ENCODE data around the gene DNAH3.
"Not testable (repeated sequence)": the region's sequence is repeated elsewhere in the genome, so short reads cannot be mapped to it uniquely, and the experiment has no call there.

The DNAH3 gene

DNA sequence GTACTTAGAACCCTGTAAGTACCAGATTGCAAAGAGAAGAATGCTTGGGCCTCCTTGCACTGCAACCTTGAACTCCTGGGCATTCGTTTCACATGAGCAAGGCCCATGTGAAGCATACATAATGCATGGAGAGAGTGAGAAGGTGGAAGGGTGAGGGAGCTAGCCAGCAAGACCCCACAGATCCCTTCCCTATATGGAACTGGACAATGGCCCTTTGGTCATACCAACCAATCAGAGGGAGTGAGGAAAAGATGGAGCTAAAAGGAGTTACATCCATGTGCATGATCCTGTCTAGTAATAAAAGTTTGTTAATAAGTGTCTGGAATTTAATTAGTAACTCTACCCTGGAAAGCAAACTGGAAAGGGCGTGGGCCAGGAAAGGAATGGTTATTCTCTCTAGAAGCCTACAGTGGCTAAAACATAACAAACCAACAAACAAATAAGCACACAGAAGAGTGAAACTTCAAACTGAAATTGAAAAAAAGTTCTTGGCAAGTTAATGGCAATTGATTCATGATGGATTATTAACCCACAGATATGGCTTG is 29.6 kb downstream of the DNAH3 start:
- DNase-seq (ENCODE audit: low spot score) = no peak

DNA sequence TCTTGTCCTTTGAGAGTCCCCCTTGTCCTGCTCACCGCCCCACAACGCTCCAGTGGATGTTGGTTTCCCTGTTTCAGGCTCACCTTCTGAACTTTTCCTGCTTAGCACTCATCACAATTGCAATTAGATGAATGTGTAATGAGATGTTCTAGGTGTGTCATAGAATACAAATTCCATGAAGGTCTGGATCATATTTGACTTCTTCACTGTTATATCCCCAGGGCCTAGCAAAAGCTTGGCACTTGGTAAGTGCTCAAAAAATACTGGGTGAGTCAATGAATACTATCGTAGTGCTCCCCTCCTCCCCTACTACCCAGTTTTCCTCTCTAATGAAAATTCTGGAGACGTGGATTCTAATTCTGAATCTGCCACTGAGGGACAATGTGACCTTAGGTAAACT is 33.1 kb downstream of the DNAH3 start:
- DNase-seq (ENCODE audit: low spot score) = no peak

GRCh38 chr16:21116148-21116693 is 34.4 kb downstream of the DNAH3 start:
- no peak for DNase-seq (ENCODE audit: low spot score)

GRCh38 chr16:21115551-21115950 is 35.1 kb downstream of the DNAH3 start:
- DNase-seq (ENCODE audit: low spot score) = not testable (repeated sequence)

DNA sequence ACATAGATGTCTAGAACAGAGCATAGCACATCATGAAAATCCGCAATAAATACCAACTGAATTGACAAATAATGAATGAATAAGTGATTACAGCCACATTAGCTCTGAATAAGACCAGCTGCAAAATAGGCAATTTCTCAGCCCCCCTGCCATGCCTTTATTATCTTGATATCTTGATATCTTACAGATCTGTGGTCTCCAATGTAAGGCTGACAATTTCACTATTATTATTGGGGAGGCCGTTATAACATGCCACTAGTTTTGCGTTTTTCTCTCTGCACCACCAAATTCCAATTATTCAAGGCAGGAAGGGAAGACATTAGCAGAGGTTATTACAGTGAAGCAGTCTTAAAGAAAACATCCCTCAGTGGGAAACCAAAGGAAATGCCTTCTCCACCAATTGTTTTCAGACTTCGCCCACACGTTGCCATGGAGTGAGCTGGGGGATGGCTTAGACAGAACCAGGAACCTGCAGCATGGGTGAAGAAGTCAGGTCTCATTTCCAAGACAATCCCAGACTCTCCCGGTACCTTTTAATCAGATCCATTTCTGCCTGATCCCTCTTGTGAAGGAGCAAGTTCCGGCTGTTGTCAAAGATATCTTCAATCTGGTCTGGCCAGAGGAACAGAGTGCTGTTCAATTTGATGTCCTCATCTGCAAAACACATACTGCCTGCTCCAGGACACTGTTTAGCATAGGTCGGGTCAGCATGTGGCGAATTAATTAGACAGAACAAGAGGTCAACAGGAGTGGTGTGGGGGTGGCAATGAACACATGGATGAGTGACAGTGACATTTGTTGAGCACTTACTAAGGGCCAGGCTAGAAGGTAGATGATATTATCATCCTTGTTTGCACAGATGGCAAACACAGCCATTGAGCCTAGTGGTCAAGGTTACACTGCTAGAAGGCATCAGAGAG is 46.4 kb downstream of the DNAH3 start:
- peak; percentile 28 for DNase-seq (ENCODE audit: low spot score)

DNA sequence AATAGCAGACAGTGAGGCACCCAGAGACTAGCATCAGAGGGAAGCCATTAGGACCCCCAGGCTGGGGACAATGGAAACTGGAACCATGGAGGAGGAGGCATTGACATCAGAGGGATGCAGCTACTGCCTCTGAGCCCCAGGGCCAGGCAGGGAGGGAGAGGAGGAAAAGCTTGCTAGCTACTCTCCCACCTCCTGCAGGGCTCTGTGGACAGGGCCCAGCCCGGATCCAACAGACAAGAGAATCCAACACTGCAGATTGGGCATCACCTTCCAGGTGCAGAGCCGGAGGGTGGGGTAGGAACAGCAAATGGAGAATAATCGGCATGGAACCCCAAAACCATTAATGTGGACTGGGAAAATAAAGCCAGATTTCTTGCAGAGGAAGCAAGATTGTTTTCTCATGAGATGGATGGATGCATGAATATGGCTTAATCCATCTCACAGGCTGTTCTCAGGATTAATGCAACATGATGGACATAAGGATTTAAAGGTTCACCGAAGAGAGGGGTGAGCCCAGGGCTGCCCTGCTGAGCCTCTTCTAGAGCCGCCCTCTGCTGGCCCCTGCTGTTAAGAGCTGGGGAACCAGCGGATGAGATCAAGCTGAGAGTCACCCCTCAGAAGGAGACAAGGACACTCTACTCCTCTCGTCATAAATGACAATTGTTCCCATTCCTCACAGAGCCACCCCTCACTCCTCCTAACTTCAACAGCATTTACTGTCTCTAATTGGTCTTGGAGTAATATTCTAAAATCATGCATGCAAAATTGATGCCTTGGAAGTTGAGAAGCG is 48.8 kb downstream of the DNAH3 start:
- no peak for DNase-seq (ENCODE audit: low spot score)

- peak; percentile 47 for DNase-seq (ENCODE audit: low spot score)
Observed at GRCh38 chr16:21100447-21100846, 50.2 kb downstream of the DNAH3 start.

DNA sequence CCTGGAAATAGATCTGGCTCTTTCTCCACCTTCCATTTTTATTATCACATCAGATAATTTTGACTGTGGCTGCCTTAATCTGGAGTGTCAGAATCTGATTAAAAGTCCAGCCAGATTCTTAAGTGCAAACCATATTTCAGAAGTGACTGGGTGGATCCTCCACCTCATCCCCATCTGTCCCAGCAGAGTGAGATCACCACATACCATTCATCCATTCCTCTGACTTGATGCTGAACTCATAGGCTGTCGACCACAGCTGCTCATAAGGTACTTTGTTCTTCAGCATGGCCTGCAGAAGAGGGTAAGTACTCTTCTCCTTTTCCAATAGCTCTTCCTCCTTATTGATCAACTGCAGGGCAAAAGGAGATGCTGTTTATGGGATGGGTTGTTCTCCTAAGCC is 53.5 kb downstream of the DNAH3 start:
- DNase-seq (ENCODE audit: low spot score) = no peak

GRCh38 chr16:21094719-21095118 is 55.9 kb downstream of the DNAH3 start:
- not testable (repeated sequence) for DNase-seq (ENCODE audit: low spot score)

GRCh38 chr16:21092951-21093350 is 57.7 kb downstream of the DNAH3 start:
- DNase-seq (ENCODE audit: low spot score) = no peak

- no peak for DNase-seq (ENCODE audit: low spot score)
Observed at GRCh38 chr16:21088646-21089538, 61.8 kb downstream of the DNAH3 start.

GRCh38 chr16:21088143-21088542 is 62.5 kb downstream of the DNAH3 start:
- DNase-seq (ENCODE audit: low spot score) = no peak

DNA sequence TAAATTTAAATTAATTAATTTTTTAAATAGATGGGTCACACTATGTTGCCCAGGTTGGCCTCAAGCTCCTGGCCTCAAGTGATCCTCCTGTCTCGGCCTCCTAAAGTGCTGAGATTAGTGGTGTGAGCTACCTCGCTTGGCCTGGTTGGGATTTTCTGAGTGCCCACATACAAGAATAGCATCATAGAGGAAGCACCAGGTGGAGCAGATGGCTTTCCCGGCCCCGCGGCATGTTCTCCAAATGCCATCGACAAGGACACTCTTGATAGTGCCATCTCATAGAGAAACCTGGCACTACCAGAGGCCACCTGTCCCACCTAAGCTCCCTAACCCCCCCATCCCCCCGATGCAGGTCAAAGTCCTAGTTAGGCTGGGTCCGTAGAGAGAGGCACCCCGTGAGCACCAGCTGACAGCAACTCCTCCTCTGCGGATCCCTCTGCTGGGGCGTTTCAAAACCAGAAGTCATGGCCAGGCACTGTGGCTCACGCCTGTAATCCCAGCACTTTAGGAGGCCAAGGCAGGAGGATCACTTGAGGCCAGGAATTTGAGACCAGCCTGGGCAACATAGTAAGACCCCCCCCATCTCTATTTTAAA is 65.9 kb downstream of the DNAH3 start:
- DNase-seq (ENCODE audit: low spot score) = no peak

- peak; percentile 15 for DNase-seq (ENCODE audit: low spot score)
Observed at GRCh38 chr16:21083729-21084268, 66.8 kb downstream of the DNAH3 start.

DNA sequence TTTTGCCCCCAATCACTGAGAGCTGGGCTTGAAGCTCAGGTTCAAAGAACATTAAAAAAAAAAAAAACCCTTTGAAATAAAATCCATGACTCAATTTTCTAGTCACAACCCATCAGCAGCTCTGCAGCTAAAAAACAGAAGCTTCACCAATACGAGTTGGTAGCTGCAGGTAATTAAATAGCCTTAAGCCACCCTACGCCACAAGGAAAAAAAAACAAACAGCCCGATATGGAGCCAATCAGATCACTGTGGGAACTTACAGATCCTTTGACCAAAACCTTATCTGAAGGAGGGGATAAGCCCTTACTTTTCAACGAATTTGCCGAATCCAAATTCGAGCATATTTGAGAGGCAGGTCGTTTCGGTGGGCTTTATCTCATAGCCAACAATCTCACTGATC is 69.3 kb downstream of the DNAH3 start:
- no peak for DNase-seq (ENCODE audit: low spot score)

- no peak for DNase-seq (ENCODE audit: low spot score)
Observed at GRCh38 chr16:21078563-21078962, 72.1 kb downstream of the DNAH3 start.

DNA sequence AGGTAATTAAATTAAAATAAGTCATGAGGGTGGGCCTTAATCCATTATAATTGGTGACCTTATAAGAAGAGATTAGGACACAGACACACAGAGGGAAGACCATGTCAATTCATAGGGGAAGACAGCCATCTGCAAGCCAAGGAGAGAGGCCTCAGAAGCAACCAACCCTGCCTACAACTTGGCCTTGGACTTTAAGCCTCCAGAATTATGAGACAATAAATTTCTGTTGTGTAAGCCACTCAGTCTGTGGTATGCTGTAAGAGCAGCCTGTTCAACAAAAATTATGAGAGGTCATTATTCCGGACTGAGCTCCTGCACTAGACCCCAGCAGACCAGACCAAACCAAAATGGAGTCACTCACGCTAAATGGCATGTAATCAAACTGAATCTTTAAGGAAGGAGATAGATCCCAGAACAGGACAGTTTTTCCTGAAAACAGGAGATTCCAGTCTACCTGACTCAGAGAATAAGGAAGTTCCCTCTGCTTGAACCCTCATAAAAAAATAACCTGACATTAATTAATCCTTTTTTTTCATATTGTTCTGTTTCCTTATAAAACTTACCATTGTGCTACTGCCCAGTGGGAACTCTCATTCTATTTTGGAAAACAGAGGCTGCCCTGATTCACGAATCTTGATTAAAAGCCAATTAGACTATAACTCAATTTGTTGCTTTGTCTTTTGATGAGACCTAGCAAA is 74.3 kb downstream of the DNAH3 start:
- DNase-seq (ENCODE audit: low spot score) = no peak

DNA sequence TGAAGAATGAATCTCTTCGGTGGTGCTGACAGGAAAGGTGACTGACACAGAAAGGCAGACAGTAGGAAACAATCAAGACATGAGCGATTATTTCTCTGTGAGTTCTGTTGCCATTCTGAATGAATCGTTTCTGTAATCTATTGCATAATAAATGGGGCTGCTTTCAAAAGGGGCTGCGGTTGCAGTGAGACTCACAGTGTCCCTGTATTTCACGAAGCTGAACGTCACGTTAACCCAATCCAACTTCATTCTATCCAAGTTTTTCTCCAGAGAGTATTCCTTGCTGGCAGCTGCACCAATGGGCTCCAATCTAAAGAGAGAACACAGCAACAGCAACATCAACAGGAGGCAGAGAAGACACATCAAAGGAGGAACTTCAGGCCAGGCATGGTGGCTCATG is 75.4 kb downstream of the DNAH3 start:
- DNase-seq (ENCODE audit: low spot score) = no peak

DNA sequence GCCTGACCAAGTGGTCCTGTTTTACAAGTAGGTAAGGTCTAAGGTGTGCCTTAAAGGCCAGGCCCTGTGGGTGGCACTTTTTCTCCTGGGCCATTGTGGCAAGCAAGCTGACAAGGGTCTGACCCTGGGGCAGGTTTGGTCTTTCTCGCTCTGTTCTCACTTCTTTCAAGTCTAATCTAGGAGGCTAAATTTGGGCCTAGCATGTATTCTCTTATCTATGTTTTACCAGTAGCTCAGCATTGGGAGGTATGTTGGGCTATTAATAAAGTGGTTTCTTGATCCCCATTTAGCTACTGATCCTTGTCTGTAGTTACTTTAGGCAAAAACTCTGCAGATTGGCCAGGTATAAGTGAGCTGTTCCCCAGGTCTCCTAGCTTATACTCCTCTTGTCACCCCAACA is 77.7 kb downstream of the DNAH3 start:
- no peak for DNase-seq (ENCODE audit: low spot score)

GRCh38 chr16:21071741-21072140 is 78.9 kb downstream of the DNAH3 start:
- no peak for DNase-seq (ENCODE audit: low spot score)
